OCI-LY1 (cell line): ENCODE results near the gene PACRG.

Source experiments
- EZH2 ChIP-seq: fragments of 200-600 bp; sonication (generic), shearing (Covaris generic); IDR thresholded peaks from 2 replicates; pipeline ENCODE4 v1.8.0; 2017; ENCODE audit warnings: borderline replicate concordance, mixed run types, mild to moderate bottlenecking, antibody characterized with exemption, low read length, moderate library complexity, mixed read lengths
- TF ChIP-seq, protein P1 (sequence below): fragments of 200-600 bp; sonication (generic), shearing (Covaris generic); IDR thresholded peaks from 2 replicates; pipeline ENCODE4 v1.5.1; 2017; ENCODE audit warnings: mild to moderate bottlenecking, antibody characterized with exemption, low read length, moderate library complexity, mixed read lengths

DNA sequence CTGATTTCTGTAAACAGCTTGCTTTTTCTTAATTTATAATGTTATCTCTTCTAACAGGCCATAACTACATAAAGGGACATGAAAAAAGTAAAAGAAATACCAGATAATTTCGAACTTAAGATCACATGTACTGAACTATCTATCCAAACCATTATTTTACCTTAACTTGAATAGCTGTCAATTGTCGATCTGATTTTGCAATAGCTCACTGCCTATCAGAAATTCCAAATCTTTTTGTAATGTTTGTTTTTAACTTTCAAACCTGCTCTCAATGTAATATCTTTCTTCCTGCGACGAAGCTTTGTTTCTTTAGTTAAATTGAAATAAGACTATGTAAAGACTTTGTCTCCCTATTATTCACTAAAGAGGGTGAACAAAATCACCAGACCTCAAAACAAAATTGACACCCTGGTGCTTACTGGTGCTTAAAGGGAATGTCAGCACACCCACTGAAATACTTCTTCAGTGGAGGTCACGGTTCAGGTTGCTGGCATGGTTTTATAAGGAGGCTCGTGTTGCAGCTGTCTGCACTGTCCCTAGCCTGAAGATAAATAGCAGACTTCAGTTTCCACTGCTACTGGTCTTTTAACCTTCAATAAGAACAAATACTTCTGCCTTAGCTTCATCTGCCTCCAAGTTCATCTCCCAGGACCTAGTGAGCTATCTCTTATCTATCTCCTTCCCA is 569.2 kb downstream of the PACRG start:
- TF ChIP-seq EZH2, result no peak
- TF ChIP-seq, protein P1, sequence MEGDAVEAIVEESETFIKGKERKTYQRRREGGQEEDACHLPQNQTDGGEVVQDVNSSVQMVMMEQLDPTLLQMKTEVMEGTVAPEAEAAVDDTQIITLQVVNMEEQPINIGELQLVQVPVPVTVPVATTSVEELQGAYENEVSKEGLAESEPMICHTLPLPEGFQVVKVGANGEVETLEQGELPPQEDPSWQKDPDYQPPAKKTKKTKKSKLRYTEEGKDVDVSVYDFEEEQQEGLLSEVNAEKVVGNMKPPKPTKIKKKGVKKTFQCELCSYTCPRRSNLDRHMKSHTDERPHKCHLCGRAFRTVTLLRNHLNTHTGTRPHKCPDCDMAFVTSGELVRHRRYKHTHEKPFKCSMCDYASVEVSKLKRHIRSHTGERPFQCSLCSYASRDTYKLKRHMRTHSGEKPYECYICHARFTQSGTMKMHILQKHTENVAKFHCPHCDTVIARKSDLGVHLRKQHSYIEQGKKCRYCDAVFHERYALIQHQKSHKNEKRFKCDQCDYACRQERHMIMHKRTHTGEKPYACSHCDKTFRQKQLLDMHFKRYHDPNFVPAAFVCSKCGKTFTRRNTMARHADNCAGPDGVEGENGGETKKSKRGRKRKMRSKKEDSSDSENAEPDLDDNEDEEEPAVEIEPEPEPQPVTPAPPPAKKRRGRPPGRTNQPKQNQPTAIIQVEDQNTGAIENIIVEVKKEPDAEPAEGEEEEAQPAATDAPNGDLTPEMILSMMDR, result no peak
